T-cell (primary cell): ENCODE results near the gene ZC3H4. TPM values are rescaled to one million over a fixed set of nuclear protein-coding genes. Genes with fewer than 3 reads are reported as not detected.
A peak's percentile ranks its signal among the peaks of the same experiment; 100 is the strongest.

Experiments
- ATAC-seq, 4 experiments: fragments of 200-7000 bp in 3 of 4; fragments of 150-1000 bp in 1 of 4; cut with Tn5 transposase; replicated peaks in 1 of 4; 1 replicate in 3 of 4; 2 replicates in 1 of 4; pipeline ENCODE4 v1.10.0; 2021; ENCODE audit warnings: moderate library complexity in 3 of 4, mild to moderate bottlenecking in 2 of 4, moderate number of reproducible peaks in 1 of 4
- CTCF ChIA-PET, 2 donors: fragments of 300-600 bp; sonication (Branson Sonifier 250); formaldehyde crosslinking; loops; one replicate each; lab custom pipeline; 2022; ENCODE audit warnings: antibody characterized with exemption in 2 of 2; lab: Charles Lee
- POLR2A ChIA-PET, 2 donors: fragments of 300-600 bp; sonication (Branson Sonifier 250); formaldehyde crosslinking; loops; one replicate each; lab custom pipeline; 2022; ENCODE audit warnings: antibody characterized with exemption in 2 of 2; lab: Charles Lee
- DNase-seq, 35 experiments: peaks; one replicate each; pipeline versions ENCODE4 v3.0.0 to v3.0.0-alpha.2; 2013 to 2023
- H3K27ac ChIP-seq: one replicate; pipeline ENCODE4 v1.5.1; 2013; ENCODE audit warnings: low read length
- H3K27me3 ChIP-seq, 2 experiments: replicated peaks in 1 of 2; 1 replicate in 1 of 2; 2 replicates in 1 of 2; pipeline versions ENCODE4 v1.6.1 to v1.7.0; 2013; ENCODE audit warnings: low read length in 1 of 2, mixed read lengths in 1 of 2; ENCODE audit not compliant: control insufficient read depth in 2 of 2, insufficient read depth in 2 of 2; ENCODE audit errors: extremely low read depth in 1 of 2
- H3K36me3 ChIP-seq, 2 donors: 1 replicate in 1 of 2; 2 replicates in 1 of 2; pipeline versions ENCODE4 v1.6.1 to v1.7.0; 2013; ENCODE audit warnings: low read length in 1 of 2; ENCODE audit not compliant: control insufficient read depth in 2 of 2, insufficient read depth in 1 of 2; ENCODE audit errors: extremely low read depth in 1 of 2
- H3K4me1 ChIP-seq, 2 experiments: 1 replicate in 1 of 2; 2 replicates in 1 of 2; pipeline versions ENCODE4 v1.6.1 to v1.7.0; 2013; ENCODE audit warnings: low read length in 2 of 2, mixed read lengths in 1 of 2; ENCODE audit not compliant: insufficient read depth in 2 of 2, control insufficient read depth in 1 of 2; ENCODE audit errors: extremely low read depth in 1 of 2
- H3K4me3 ChIP-seq, 2 donors: 1 replicate in 1 of 2; 2 replicates in 1 of 2; pipeline versions ENCODE4 v1.5.1 to v1.7.0; 2013; ENCODE audit warnings: mild to moderate bottlenecking in 2 of 2, low read length in 1 of 2, moderate library complexity in 1 of 2; ENCODE audit not compliant: control insufficient read depth in 1 of 2; ENCODE audit errors: extremely low read depth in 1 of 2
- H3K9me3 ChIP-seq: 2 replicates; pipeline ENCODE4 v1.7.0; 2013
- H3K27ac Mint-ChIP-seq, 2 donors: one replicate each; pipeline ENCODE4 v1.8.0; 2020 to 2021; ENCODE audit warnings: mild to moderate bottlenecking in 2 of 2, mixed read lengths in 2 of 2
- H3K27me3 Mint-ChIP-seq, 2 donors: one replicate each; pipeline ENCODE4 v1.8.0; 2021 to 2022; ENCODE audit warnings: mixed read lengths in 2 of 2
- H3K36me3 Mint-ChIP-seq: one replicate; pipeline ENCODE4 v1.8.0; 2021; ENCODE audit warnings: mixed read lengths
- H3K4me1 Mint-ChIP-seq, 3 donors: one replicate each; pipeline ENCODE4 v1.8.0; 2020 to 2022; ENCODE audit warnings: mixed read lengths in 3 of 3, mild to moderate bottlenecking in 1 of 3
- H3K4me3 Mint-ChIP-seq, 3 donors: one replicate each; pipeline ENCODE4 v1.8.0; 2020 to 2022; ENCODE audit warnings: mild to moderate bottlenecking in 3 of 3, mixed read lengths in 3 of 3, moderate library complexity in 3 of 3
- H3K9me3 Mint-ChIP-seq, 3 donors: one replicate each; pipeline ENCODE4 v1.8.0; 2020 to 2022; ENCODE audit warnings: mixed read lengths in 3 of 3
- WGBS: methylation state at CpG from one replicate; pipeline ENCODE4 v1.1.5; 2013; ENCODE audit warnings: missing lambda C conversion rate; ENCODE audit not compliant: insufficient coverage; 5-methylcytosine and 5-hydroxymethylcytosine counted together
- total RNA-seq, 35 experiments: library from RNA in 6 of 35; stranded (reverse) in 6 of 35; fragments of 120-200 nt in 1 of 35; gene quantifications; one replicate each; pipeline versions ENCODE4 v1.2.1 to v1.2.4 and lab custom pipeline; 2013 to 2026

ZC3H4 gene
- total RNA-seq, 5 donors from 2014 or later (not counting 1 experiment from before 2014, with no cell fraction given) = 64.0 to 81.4 (median 72.3) TPM

- Histone ChIP-seq H3K4me3 (peak overlapping the region in 1 of 2 donors; percentile 25), H3K36me3 (no peaks in the 10 kb centered on the region), H3K4me1 (peaks cover 4 to 37% of the 10 kb centered on the region in 2 experiments), H3K27me3 (peaks cover 14 to 70% of the 10 kb centered on the region in 2 experiments), H3K9me3 (no peaks in the 10 kb centered on the region), H3K27ac (no peak overlapping the region)
- no peak for DNase-seq
- H3K4me3 Mint-ChIP-seq = peak overlapping the region in 2 of 3 donors; percentile 47 to 56
- no peak overlapping the region for H3K27ac Mint-ChIP-seq
- CTCF ChIA-PET = interaction anchor here in 1 of 2 donors (1.0 kb wide), 1 partner anchor 8 kb away, joined by 6 read pairs; no protein-coding TSS in a partner anchor
- whole genome bisulfite sequencing = 5% methylated on average over 34 of the region's 37 CpGs
- no peaks in the 10 kb centered on the region for H3K9me3 Mint-ChIP-seq
- peaks cover 18 to 24% (median 20%) of the 10 kb centered on the region in 3 donors for H3K4me1 Mint-ChIP-seq
- POLR2A ChIA-PET = no interaction called here
- peaks cover 24 to 52% of the 10 kb centered on the region in 2 donors for H3K27me3 Mint-ChIP-seq
- no peak for ATAC-seq
- H3K36me3 Mint-ChIP-seq = no peaks in the 10 kb centered on the region
Observed at GRCh38 chr19:47020992-47021496, 92.5 kb downstream of the ZC3H4 start.

DNA sequence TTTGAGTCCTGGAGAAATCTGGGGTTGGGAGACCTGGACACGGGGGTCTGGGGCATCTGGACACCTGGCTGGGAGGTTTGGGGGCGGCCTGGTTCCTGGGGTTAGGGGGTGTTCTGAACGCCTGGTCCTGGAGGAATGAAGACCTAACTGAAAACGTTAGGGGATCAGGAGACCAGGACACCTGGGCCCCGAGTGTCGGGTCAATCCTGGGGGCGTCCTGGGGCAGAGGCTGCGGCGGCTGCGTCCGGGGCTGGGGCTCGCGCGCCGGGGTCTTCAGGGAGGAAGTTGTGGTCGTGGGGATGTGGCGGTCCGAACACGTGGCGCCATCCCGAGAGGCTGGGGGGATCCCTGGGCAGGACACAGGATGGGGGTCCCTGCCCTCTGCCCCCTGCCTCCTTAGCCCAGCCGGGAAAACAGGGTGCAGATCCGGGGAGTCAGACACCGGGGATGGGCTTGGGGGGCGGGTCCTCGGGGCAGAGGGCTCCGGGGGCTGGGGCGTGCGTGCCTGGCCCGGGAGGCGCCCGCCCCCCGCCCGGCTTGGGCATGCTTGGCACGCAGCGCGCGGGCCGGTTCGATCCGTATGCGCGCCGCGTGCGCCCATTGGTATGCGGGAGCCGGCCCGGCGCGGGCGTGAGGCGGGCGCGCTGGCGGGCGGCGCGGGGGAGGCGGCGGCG lies 93.3 kb downstream of the ZC3H4 start:
- H3K4me1 ChIP-seq = peaks cover 4 to 37% of the 10 kb centered on the region in 2 experiments
- H3K4me3 ChIP-seq = peak overlapping the region in 1 of 2 donors; percentile 23
- H3K27me3 ChIP-seq = peaks cover 14 to 67% of the 10 kb centered on the region in 2 experiments
- Mint-ChIP-seq H3K27ac (no peak overlapping the region), H3K27me3 (peaks cover 17 to 45% of the 10 kb centered on the region in 2 donors), H3K9me3 (no peaks in the 10 kb centered on the region), H3K4me1 (peaks cover 18 to 24% (median 20%) of the 10 kb centered on the region in 3 donors), H3K4me3 (peak overlapping the region in 1 of 3 donors; percentile 50), H3K36me3 (no peaks in the 10 kb centered on the region)
- WGBS = 2% methylated on average over 46 of the region's 62 CpGs
- ATAC-seq (peak in 3 of 4 experiments; percentile 28 to 44 (median 36)), DNase-seq (no peak)
- no peak overlapping the region for H3K27ac ChIP-seq
- CTCF ChIA-PET = no interaction called here
- no peaks in the 10 kb centered on the region for H3K9me3 ChIP-seq
- H3K36me3 ChIP-seq = no peaks in the 10 kb centered on the region
- POLR2A ChIA-PET = no interaction called here

- POLR2A ChIA-PET = no interaction called here
- DNase-seq = no peak
- peak within 1 kb of the TSS in 1 of 2 donors; percentile 23 for H3K4me3 ChIP-seq
Observed at GRCh38 chr19:47019431-47020041, 94.0 kb downstream of the ZC3H4 start, which contains the start of gene NPAS1. Gene NPAS1, plus strand, starts transcription at chr19:47019837. Its CDS starts 1,211 bp downstream, at chr19:47021048.

GRCh38 chr19:47018923-47019322 lies 94.7 kb downstream of the ZC3H4 start:
- H3K9me3 Mint-ChIP-seq = no peaks in the 10 kb centered on the region
- no peak for DNase-seq
- ATAC-seq = no peak
- POLR2A ChIA-PET = no interaction called here
- H3K36me3 Mint-ChIP-seq = no peaks in the 10 kb centered on the region
- WGBS = 49% methylated on average over 8 of the region's 13 CpGs
- peaks cover 17 to 40% of the 10 kb centered on the region in 2 donors for H3K27me3 Mint-ChIP-seq
- H3K27ac ChIP-seq = no peak overlapping the region
- H3K9me3 ChIP-seq = no peaks in the 10 kb centered on the region
- H3K4me3 ChIP-seq = no peak overlapping the region
- H3K27ac Mint-ChIP-seq = no peak overlapping the region
- H3K4me3 Mint-ChIP-seq = peak overlapping the region in 2 of 3 donors; percentile 39 to 62
- peaks cover 18 to 24% (median 20%) of the 10 kb centered on the region in 3 donors for H3K4me1 Mint-ChIP-seq
- no peaks in the 10 kb centered on the region for H3K36me3 ChIP-seq
- H3K4me1 ChIP-seq = peaks cover 4 to 37% of the 10 kb centered on the region in 2 experiments
- H3K27me3 ChIP-seq = peaks cover 11 to 56% of the 10 kb centered on the region in 2 experiments
- CTCF ChIA-PET = no interaction called here

More at GRCh38 chr19:47019431-47020041, 94.0 kb downstream of the ZC3H4 start, which contains the start of gene NPAS1:
- no peaks in the 10 kb centered on the region for H3K36me3 Mint-ChIP-seq
- CTCF ChIA-PET = no interaction called here
- peaks cover 17 to 44% of the 10 kb centered on the region in 2 donors for H3K27me3 Mint-ChIP-seq
- no peak within 1 kb of the TSS for H3K27ac Mint-ChIP-seq
- no peak within 1 kb of the TSS for H3K27ac ChIP-seq
- H3K9me3 Mint-ChIP-seq = no peaks in the 10 kb centered on the region
- ATAC-seq = peak in 2 of 4 experiments; percentile 21 to 30
- H3K4me1 Mint-ChIP-seq = peaks cover 18 to 24% (median 20%) of the 10 kb centered on the region in 3 donors
- H3K4me1 ChIP-seq = peaks cover 4 to 37% of the 10 kb centered on the region in 2 experiments
- no peaks in the 10 kb centered on the region for H3K9me3 ChIP-seq
- WGBS = 2% methylated on average over 52 of the region's 58 CpGs
- peaks cover 13 to 62% of the 10 kb centered on the region in 2 experiments for H3K27me3 ChIP-seq
- no peaks in the 10 kb centered on the region for H3K36me3 ChIP-seq
- H3K4me3 Mint-ChIP-seq = peak within 1 kb of the TSS in 2 of 3 donors; percentile 39 to 62

Other genes with a start within 250 kb of the ZC3H4 start
- gene NPAS1, start 93.9 kb downstream of the ZC3H4 start, total RNA-seq = 1 to 10 TPM in 1 of 5 donors, under 1 TPM in 3, not detected in 1; 0.36 to 1.1 (median 0.59) TPM
- 10 to 100 TPM; 26.6 to 49.0 (median 46.8) TPM for gene TMEM160, start 65.2 kb downstream of the ZC3H4 start, total RNA-seq
- gene SAE1, start 17.1 kb upstream of the ZC3H4 start, total RNA-seq = 10 to 100 TPM; 42.6 to 54.9 (median 44.0) TPM
- gene BBC3, start 117.4 kb upstream of the ZC3H4 start, total RNA-seq = 10 to 100 TPM; 20.0 to 48.6 (median 39.2) TPM
- 10 to 100 TPM; 40.4 to 57.2 (median 49.7) TPM for gene CCDC9, start 142.7 kb upstream of the ZC3H4 start, total RNA-seq
- 10 to 100 TPM; 11.3 to 19.2 (median 15.6) TPM for gene INAFM1, start 161.1 kb upstream of the ZC3H4 start, total RNA-seq
- 1 to 10 TPM; 1.8 to 2.4 (median 2.2) TPM for gene C5AR1, start 196.1 kb upstream of the ZC3H4 start, total RNA-seq
- 1 to 10 TPM in 2 of 5 donors, under 1 TPM in 3; 0.40 to 1.5 (median 0.79) TPM for gene C5AR2, start 218.4 kb upstream of the ZC3H4 start, total RNA-seq
- gene DHX34, start 235.5 kb upstream of the ZC3H4 start, total RNA-seq = 10 to 100 TPM; 13.4 to 30.7 (median 28.8) TPM